HG03575 (cell line): ENCODE data around the gene IKZF2.

Experiments used
- ATAC-seq: cut with Tn5 transposase; IDR thresholded peaks from one replicate; pipeline ENCODE4 v1.9.1; 2021; ENCODE audit not compliant: unreplicated experiment, insufficient number of reproducible peaks, low FRiP score; ENCODE audit errors: extremely low read depth

IKZF2 gene

DNA sequence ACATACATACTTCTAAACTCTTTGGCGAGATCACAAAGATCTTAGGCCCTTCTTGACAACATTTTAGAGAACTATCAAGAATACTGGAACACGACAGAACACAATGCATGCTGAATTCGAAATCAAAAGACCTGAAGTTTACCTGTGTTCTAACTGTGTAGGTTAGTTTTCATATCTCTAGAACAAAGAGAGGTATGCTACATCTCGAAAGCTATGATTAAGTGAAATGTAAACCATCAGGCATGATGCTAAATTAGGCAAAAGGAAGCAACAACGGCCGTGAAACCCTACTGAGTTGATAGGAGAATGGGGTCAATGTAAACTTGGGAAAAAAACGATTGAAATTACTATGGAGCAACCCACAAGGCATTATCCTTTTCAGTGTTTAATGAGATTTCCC, 43.7 kb downstream of the IKZF2 start:
- ATAC-seq: no peak

DNA sequence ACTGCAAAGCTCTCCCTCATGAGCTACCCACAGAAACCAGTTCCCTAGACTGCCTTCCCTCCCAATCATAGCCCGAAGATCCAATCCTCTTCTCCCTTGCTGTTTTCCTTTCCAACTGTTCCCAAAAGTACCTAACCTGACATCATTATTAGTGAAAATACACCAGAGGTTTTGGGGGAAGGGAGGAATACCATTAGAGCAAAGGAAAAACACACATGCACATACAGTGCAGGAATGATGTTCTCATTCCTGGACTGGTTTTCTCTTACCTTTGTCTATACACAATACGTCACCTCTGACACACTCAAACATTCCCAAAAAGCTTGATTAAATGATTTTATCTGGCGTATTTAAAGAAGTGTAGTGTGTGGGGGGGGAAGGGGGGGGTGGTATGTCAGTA, 46.2 kb downstream of the IKZF2 start:
- ATAC-seq: no peak

DNA sequence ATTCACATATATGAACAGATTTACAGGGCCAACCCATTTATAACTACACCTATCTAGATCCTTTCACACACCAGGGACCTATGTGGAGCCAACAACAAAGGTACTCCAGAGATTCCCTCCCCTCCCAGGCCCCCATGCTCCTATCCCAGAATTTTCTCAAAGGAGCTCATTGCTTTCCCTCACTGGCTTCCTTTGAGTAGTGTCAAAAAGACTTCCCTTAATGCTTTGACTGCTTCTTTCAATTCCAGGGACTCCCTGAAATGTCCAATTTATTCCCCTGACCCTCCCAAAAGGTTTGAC, 46.6 kb downstream of the IKZF2 start:
- ATAC-seq: no peak

DNA sequence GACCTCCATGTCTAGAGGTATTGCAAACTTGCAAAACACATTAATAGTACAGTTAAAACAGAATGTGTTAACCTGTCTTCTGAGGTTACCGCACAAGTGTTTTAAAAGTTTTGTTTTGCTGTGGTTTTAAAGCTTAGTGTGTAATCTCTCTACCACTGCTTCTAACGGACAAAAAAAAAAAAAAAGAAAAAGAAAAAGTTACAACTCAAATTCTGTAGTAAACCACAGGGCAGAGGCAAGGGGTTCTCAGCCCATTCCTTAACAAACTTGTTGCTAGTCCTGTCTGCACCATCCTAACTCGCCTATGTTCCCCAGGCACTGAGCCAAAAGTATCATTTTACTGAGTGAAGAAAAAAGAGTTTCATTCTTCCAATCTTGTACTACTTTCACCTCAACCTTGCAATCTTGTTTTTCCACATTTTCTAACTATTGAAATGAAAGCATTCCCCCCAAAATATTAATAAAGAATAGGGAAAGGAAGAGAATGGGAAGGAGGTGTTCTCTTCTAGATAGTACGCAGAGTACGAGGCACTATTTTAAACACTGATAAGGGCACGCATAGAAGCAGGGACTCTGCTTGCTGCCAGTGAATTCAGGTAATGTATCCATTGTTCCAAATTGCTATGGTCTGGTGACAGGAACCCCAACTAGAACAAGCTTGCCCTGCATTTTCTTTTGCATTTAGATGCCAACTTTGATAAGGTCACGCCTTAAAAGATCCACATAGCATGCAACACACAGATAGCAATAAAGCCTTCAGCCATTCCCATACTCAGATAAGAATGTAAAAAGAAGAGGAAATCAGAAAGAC, 47.1 kb downstream of the IKZF2 start:
- no peak for ATAC-seq

DNA sequence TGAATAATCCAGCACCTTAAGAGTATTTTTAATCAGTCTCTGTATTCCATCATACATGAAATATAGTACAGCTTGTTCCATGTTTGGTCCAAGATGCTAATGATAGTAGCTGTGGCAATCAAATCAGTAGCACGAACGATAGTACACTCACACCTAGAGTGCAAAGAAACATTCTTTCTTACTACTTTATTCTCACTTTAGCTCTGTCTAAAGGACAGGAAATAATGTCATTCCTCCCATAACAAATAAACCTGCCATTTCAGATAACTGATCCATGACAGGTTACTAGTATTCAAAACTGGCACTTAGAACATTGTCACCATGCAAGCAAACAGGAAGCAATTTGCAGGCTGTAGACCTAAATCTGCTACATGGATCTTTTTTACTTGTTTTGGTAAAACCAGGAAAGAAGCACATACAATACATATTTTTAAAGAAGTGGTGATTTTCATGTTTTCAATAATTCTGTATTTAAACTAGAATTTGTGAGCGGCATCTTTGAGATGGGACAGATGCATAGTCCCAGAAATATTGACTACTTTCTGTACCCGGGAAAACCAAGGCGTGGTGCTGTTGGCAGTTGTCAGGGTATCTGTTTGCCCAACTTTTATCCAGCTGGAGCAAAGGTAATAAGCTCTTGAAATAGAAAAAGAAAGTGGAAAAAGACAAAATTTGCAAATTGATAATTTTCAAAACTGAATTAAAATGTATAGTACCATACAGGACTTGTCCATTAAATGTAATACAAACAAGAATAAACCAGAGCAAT, 49.5 kb downstream of the IKZF2 start:
- no peak for ATAC-seq

DNA sequence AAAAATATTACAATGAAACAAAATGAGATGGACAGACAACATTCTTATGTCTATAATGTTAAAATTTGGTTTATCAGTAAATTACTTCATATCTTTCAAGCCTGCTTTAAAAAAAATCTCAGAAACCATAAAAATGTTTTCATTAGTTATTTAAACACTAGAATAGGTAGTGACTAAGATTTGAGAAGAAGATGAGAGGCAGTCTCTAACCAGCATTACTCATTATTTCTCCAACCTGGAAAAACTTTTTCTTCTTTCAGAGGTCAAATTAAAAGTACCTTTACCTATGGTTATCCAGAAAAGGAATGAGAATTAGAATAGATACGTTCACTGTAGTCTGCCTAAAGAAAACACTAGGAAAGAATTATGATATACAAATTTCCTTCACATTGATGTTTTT, 50.3 kb downstream of the IKZF2 start:
- no peak for ATAC-seq

DNA sequence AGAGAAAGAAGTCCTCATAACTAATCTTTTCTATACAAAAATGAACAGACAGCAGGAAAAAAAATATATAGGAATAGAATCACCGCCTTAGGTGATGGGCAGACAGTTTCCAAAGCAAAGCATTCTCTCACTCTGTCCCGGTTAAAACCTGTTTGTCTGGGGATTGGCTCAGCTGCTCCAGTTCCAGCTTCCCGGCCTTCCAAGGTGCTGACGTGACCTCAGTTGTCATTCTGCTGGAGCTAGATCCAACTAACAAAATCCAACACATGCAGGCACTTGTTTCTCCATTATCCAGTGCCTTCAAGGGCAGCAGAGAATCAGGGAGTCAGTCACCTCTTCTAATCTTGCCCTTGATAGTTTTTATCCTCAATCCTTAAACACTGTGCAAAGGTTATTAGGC, 52.8 kb downstream of the IKZF2 start:
- no peak for ATAC-seq

DNA sequence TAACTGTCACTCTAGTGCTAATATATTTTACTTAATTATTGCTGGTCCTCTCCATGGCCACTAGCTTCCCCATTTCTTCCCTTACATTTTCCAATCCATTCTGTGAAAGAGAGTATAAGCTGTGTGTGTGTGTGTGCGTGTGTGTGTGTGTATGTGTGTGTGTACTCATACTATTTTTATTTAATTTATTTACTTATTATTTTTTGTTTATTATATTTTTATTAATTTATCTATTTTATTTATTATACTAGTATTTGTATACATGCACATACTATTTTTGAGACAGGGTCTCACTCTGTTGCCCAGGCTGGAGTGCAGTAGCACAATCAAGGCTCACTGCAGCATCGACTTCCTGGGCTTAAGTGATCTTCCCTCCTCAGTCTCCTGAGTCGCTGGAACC, 59.6 kb downstream of the IKZF2 start:
- ATAC-seq: no peak

DNA sequence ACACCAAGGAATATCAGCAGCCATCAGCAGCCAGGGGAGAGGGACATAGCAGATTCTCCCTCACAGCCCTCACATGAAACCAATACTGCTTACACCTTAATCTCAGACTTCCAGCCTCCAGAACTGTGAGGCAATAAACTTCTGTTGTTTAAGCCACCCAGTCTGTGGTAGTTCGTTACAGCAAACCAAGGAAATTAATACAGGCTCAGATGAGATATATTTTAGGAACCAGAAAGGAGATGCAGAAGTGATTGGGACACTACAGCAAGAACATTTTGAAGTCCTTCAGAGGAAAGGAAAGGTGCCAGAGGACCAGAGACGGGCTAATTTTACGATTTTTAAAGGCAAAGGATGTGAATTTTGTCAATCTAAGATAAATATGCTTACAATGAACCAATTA, 60.6 kb downstream of the IKZF2 start:
- ATAC-seq: no peak

DNA sequence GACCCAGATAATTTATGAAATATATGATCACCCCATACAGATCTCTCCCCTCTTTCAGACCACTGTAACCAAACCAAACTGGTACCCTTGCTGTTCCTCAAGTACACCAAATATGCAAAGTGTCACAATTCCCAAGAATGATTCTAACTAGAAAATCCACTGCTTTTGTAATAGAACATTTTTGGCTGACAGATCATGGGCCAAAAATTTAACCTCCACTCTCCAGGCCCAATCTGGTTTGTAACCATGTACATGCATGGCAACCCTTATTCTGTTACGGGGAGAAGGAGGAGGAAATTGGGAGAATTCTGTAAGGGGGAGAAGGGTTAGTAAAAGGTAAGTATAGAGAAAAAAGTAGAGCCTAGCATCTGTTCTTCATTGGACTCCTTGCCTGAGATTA, 62.0 kb downstream of the IKZF2 start:
- no peak for ATAC-seq

DNA sequence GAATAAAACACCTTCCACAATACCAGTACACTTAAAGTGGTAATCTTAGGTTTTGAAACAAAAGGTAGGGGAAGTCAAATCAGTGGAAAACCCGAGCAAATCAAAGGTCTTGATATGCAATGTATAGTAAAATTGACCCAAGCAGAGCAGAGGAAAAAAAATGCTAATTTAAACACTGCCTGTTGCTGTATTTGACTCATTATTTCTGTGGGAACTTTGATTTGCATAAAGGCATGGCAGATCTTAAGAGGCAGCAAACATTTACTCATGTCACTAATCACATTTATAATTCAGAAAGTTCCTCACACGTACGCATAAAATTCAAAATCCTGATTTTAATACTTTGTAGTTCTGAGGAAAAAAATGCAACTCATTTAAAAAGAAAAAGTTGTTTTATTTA, 64.4 kb downstream of the IKZF2 start:
- ATAC-seq: no peak

DNA sequence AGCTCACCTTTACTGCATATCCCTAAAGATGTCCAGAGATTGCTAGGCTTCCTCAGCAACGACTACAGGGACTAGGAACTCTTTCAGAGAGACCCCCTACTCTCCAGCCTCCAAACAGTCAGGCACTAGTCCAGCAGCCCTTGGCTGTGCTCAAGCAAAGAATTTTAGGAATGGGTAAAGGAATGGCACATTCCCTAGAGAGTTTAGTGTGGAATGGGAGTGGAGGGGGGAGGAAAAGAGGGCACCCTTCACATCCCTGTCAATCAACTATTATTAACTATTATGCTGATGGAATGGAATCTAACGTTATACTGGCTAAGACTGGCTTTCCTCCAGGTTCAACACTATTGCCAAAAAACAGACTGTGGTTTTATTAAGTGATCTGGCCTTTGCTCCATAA, 64.8 kb downstream of the IKZF2 start:
- no peak for ATAC-seq

DNA sequence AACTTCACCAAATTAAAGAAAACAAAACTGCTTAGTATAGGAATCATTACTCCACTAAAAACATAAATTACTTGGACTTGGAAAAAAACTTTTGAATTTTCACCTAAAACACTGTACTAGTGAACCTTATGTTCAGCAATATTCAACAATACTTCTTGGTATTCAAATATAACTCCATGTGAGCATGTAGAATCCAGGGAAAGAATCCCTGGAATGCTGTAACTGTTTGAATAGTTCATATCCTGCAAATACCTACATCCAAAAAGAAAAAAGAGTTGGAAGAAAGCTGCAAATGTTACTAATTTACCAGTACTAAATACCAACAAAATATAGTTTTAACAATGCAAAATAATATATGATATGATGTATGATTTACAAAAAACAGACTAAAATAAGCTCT, 65.4 kb downstream of the IKZF2 start:
- ATAC-seq: no peak

DNA sequence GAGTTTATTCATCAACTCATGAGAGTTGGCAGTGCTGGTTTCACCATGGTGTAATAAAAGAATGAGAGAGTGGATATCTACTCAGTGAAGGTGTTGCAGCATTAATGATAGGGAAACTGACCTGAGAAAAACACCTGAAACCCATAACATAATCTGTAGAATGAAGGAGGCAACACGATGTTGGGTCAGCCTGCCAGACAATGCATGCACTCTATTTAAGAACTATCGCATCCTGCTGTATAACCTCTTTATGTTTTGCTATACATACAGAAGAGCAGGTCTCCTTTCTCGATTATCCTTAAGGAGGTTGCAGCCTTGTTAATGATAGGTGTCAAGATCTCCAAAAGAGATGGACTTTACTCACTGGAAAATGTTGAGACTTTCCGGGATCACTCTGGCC, 65.9 kb downstream of the IKZF2 start:
- ATAC-seq: no peak

DNA sequence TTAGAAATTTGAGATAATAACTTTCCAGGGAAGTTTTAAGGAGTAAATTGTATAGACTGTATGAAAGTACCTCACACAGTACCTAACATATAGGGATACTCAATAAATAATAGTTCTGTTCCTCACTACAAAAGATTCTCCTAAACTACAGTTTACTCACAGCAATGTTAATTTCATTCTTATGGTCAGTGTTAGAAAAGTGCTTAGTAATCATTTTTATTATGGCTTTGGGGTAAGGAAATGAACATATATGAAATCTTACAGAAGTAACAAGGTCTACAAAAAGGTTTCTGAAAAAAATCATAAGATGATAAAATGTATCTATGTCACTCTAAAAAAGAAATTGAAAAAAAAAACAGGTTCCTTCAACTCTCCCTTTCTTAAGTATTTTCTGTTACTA, 67.2 kb downstream of the IKZF2 start:
- no peak for ATAC-seq

DNA sequence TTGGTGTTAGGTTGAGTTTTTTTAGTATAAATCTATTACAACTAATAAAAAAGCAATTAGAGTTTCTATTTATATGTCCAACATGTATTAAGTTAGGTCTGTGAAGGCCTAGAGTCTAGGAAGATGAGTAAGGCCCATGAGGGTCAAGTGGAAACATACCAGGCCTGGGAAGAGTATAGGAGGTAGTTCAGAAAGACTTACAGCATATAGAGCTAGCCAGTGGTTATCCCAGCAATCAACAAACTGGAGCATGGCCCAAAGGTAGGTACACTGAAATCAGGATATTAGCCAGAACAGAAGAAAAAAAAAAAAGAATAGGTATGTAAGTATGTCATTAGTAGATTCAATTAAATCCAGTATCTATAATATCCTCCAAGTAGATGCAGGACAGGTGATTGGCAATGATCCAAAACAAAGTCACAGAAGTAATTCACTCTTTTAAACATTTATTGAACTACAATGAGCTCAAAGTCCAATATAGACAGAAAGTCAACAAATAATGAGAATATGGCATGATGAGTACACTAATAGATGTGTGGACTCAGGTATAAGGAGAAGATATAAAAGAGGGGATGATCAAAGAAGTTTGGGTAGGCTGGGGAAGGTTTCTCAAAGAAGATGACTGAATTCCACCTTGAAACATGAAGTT, 70.3 kb downstream of the IKZF2 start:
- no peak for ATAC-seq

DNA sequence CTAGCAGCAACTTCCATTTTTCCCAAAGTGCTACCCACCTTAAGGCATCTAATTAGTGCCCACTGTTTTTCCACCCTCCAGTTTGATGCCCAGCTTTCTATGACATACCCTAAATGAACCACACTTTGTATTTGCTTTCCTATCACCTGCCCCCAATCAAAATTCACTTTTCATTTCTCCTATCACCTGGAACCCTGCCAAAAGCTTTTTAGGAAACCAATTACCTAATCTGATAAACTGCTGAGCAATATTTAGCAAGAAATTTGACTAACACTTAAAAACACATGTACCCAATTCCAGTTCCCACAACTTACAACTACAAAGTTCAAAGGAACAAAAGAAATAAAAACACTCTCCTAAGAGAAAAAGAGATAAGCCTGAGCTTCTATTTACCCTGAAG, 71.7 kb downstream of the IKZF2 start:
- no peak for ATAC-seq

DNA sequence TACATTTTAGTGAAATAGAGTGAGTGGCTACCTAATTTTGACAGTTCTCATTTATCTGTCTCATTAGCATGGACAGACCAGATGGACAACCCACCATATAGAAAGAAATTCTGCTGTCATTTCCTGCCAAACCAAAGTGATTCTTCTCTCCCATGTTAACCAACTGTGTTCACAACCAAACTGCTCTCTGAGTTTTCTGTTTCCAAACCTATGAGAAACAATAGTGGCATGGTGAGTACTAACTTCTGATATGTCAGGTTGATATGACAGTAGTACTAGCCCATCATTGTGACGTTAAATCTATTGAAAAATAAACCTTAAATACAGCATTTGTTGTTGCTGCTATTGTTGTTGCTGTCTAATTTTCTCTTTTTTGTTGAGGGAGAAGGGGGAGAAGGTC, 72.7 kb downstream of the IKZF2 start:
- ATAC-seq: no peak

DNA sequence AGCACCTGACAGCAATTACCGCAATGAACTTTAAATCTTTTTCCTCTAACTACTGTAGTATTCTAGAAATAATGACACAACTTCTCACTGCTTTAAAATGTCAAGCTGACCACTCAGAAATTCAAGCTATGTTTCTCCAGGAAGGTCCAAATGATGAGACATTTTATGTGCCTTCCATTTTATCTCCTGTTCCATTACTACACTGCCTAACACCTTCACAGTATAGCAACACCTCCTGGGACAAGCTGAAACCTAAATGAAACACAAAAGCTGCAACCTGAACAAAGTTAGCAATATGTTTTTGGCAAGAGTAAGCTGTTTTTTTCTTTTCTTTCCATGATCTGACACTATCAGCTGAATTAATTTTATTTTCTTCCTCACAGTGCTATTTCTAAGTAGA, 81.9 kb downstream of the IKZF2 start:
- no peak for ATAC-seq

DNA sequence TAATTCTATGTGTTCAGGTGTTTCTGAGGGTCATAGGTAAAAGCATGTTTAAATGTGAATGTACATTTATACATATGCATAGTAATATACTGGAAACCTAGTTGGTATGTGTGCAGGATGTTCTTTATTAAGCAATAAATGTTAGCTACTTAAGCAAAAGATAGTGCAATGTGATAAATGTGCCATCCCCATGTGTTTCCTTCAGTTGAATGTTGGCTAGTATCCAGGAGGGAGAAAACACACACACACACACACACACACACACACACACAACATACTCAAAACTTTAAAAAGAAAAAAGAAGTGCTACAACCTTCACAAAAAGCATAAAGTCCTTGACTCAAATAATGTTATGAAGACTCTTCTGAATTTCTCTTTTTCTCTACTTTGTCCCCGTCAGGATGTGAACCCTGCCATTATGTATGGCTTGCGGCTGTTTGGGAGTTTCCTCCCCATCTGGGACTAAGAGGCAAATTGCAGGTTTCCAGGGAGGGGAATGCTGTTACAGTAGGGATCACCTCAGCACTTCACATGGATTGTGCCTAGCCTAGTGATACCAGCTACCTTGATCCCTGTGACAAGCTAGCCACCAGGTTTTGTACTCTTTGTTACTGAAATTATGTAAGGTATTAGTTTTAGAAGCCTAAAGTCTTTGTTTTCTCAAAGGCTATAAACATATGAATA, 82.6 kb downstream of the IKZF2 start:
- ATAC-seq: no peak
